GM13977 (cell line): ENCODE data around the gene TBX2.

Experiments
- DNase-seq: peaks from one replicate; pipeline ENCODE4 v3.0.0; 2012; ENCODE audit warnings: low spot score
- CTCF ChIP-seq: IDR thresholded peaks from 2 replicates; pipeline ENCODE4 v1.5.1; 2012; ENCODE audit warnings: mild to moderate bottlenecking, control low read depth; ENCODE audit not compliant: insufficient read depth; ENCODE audit errors: extremely low read depth, missing control alignments
- in situ Hi-C: fragments of 300-500 bp; cut with MboI; formaldehyde crosslinking; loops from one replicate; pipeline ENCODE4 v1.12.0; 2022; ENCODE audit warnings: low sequenced_read_pairs, low pct_unique_long_range_greater_than_20kb, mixed read lengths, inconsistent platforms; ENCODE audit not compliant: unreplicated experiment

The TBX2 gene

GRCh38 chr17:61395983-61396585 is 3.6 kb upstream of the TBX2 start:
- in situ Hi-C loops = loop anchor here (10.0 kb wide), 2 partner anchors 59 to 671 kb away; partner anchors contain the start of gene TBX4
- no peak for TF ChIP-seq CTCF
- DNase-seq = no peak

GRCh38 chr17:61396586-61397085 is 3.0 kb upstream of the TBX2 start:
- no peak for DNase-seq
- TF ChIP-seq CTCF = no peak
- in situ Hi-C loops = loop anchor here (10.0 kb wide), 2 partner anchors 58 to 672 kb away; partner anchors contain the start of gene TBX4

GRCh38 chr17:61397086-61397842 is 2.4 kb upstream of the TBX2 start:
- no peak for TF ChIP-seq CTCF
- in situ Hi-C loops = loop anchor here (10.0 kb wide), 2 partner anchors 58 to 672 kb away; partner anchors contain the start of gene TBX4
- DNase-seq = no peak

- in situ Hi-C loops = loop anchor here (10.0 kb wide), 2 partner anchors 56 to 674 kb away; partner anchors contain the start of gene TBX4
- no peak for TF ChIP-seq CTCF
- DNase-seq = no peak
Measured at GRCh38 chr17:61398721-61399130, 917 bp upstream of the TBX2 start.

- DNase-seq = no peak
- TF ChIP-seq CTCF = no peak
- in situ Hi-C loops = loop anchor here (25.0 kb wide), 1 partner anchor 437 kb away; no protein-coding TSS in a partner anchor
Measured at GRCh38 chr17:61400066-61400716, 548 bp downstream of the TBX2 start.

GRCh38 chr17:61400717-61401388 is 1.2 kb downstream of the TBX2 start:
- no peak for DNase-seq
- no peak for TF ChIP-seq CTCF
- in situ Hi-C loops = loop anchor here (25.0 kb wide), 1 partner anchor 436 kb away; no protein-coding TSS in a partner anchor
